Omental fat pad (tissue), 4 donors: Measurements from ENCODE around the gene NRF1. TPM values are rescaled to one million over a fixed set of nuclear protein-coding genes. Genes with fewer than 3 reads are reported as not detected.

Experiments
- ATAC-seq: fragments of 150-250 bp; one replicate; pipeline ENCODE4 v1.9.1; 2016; ENCODE audit warnings: mild to moderate bottlenecking, moderate library complexity; ENCODE audit not compliant: low FRiP score
- DNase-seq: peaks from one replicate; pipeline ENCODE4 v3.0.0-alpha.2; 2019; ENCODE audit warnings: low spot score
- total RNA-seq, 4 donors: library from RNA; depleted of rRNA; stranded (reverse); fragments of >200 nt; gene quantifications; one replicate each; pipeline ENCODE4 v1.1.0, GENCODE V29; 2016
- TF ChIP-seq, protein P1 (sequence below), 3 donors: fragments of 450-650 bp; IDR thresholded peaks; one replicate each; pipeline ENCODE4 v1.5.1; 2016 to 2017; ENCODE audit warnings: antibody characterized with exemption in 3 of 3, mild to moderate bottlenecking in 3 of 3, moderate library complexity in 2 of 3

Gene NRF1
- total RNA-seq, 4 donors from 2014 or later, result 11.7 to 32.3 (median 16.6) TPM

- TF ChIP-seq, protein P1, sequence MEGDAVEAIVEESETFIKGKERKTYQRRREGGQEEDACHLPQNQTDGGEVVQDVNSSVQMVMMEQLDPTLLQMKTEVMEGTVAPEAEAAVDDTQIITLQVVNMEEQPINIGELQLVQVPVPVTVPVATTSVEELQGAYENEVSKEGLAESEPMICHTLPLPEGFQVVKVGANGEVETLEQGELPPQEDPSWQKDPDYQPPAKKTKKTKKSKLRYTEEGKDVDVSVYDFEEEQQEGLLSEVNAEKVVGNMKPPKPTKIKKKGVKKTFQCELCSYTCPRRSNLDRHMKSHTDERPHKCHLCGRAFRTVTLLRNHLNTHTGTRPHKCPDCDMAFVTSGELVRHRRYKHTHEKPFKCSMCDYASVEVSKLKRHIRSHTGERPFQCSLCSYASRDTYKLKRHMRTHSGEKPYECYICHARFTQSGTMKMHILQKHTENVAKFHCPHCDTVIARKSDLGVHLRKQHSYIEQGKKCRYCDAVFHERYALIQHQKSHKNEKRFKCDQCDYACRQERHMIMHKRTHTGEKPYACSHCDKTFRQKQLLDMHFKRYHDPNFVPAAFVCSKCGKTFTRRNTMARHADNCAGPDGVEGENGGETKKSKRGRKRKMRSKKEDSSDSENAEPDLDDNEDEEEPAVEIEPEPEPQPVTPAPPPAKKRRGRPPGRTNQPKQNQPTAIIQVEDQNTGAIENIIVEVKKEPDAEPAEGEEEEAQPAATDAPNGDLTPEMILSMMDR (IDR thresholded peaks at IDR 0.05), result no peak
- ATAC-seq, result no peak
- DNase-seq, result no peak
Observed at GRCh38 chr7:129750501-129750900, 139.0 kb downstream of the NRF1 start.

DNA sequence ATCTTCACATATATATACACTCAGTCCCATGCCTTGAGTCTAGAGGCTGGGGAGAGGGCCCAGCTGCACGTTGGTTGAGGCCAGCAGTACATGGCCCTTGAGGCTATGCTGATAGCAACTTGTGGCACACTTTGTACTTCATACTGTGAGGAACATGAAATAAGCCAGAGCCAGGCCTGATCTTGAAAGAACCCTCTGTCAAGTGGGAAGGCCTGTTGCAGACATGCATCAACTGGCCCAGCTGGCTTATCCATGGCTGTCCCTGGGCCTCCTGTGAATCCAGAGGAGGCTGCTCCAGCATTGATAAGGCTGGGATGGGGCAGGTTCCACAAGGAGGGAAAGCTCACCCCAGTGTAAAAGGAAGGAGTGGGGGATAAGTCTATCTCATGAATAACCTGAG, 140.4 kb downstream of the NRF1 start:
- no peak for ATAC-seq
- no peak for DNase-seq
- TF ChIP-seq, protein P1 (IDR thresholded peaks at IDR 0.05), result no peak

GRCh38 chr7:129752760-129753159, 141.2 kb downstream of the NRF1 start:
- TF ChIP-seq, protein P1 (IDR thresholded peaks at IDR 0.05), result no peak
- DNase-seq (no peak), ATAC-seq (no peak)

GRCh38 chr7:129754406-129754805, 142.9 kb downstream of the NRF1 start:
- ATAC-seq (no peak), DNase-seq (no peak)
- TF ChIP-seq, protein P1 (IDR thresholded peaks at IDR 0.05), result no peak

GRCh38 chr7:129757991-129758390, 146.5 kb downstream of the NRF1 start:
- ATAC-seq, result no peak
- no peak for DNase-seq
- TF ChIP-seq, protein P1 (IDR thresholded peaks at IDR 0.05), result no peak

GRCh38 chr7:129762387-129762969, 151.0 kb downstream of the NRF1 start:
- DNase-seq, result no peak
- ATAC-seq, result no peak
- TF ChIP-seq, protein P1 (IDR thresholded peaks at IDR 0.05), result no peak

DNA sequence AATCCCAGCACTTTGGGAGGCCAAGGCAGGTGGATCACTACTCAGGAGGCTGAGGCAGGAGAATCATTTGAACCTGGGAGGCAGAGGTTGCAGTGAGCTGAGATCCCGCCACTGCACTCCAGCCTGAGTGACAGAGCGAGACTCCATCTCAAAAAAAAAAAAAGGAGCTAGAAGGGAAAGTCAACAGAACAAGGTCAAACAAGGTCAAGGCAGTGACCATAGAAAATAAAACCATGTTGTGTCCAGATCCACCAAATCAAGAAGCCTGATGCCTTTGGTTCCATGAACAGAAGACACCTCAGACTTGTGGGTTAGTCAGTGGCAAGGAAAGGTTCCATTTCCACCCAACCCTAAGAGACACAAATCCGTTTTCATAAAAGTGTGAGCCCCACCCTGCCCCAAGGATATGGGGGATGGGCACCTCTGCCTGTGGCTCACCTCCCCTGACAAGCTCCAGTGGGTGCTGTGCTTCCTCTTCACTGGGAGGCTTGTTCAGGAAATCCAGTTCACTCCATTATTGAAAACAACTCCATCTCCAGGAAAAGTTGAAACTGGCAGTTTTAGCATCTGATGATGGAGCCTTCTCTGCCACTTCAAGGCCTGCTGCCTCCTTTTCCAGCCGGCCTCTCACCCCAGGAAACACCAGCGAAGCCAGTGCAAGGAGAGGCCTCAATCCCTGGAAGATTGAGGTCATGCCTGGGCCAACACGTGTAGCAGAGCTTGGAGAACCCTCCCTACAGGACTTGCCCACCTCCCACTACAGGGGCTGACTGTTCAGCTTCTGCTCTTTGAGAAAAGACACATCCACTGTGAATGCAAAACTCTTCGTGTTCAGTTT, 152.9 kb downstream of the NRF1 start:
- no peak for ATAC-seq
- TF ChIP-seq, protein P1 (IDR thresholded peaks at IDR 0.05), result no peak
- DNase-seq, result no peak
